Measurements from ENCODE around the gene C11orf68. TPM values are rescaled to one million over a fixed set of nuclear protein-coding genes. Genes with fewer than 3 reads are reported as not detected.

Gene C11orf68
- total RNA-seq, 6 experiments from 2014 or later = 79.0 to 94.6 (median 85.0) TPM

GRCh38 chr11:65891219-65892136 lies 27.4 kb downstream of the C11orf68 start:
- Mint-ChIP-seq H3K4me1 (ENCODE audit: low read depth) (peaks cover 76% of the 10 kb centered on the region), H3K4me3 (peak overlapping the region; percentile 97), H3K9me3 (peaks cover 23% of the 10 kb centered on the region), H3K27ac (peak overlapping the region; percentile 99), H3K36me3 (ENCODE audit: low read depth) (peaks cover 47% of the 10 kb centered on the region), H3K27me3 (ENCODE audit: insufficient read depth) (peaks cover 94% of the 10 kb centered on the region)
- DNase-seq = peak; percentile 42
- TF ChIP-seq CTCF (IDR thresholded peaks at IDR 0.05) = peak; percentile 67

- Mint-ChIP-seq H3K4me1 (ENCODE audit: low read depth) (peaks cover 70% of the 10 kb centered on the region), H3K9me3 (peaks cover 23% of the 10 kb centered on the region), H3K4me3 (peak within 1 kb of the TSS; percentile 97), H3K36me3 (ENCODE audit: low read depth) (peaks cover 41% of the 10 kb centered on the region), H3K27ac (peak within 1 kb of the TSS; percentile 99), H3K27me3 (ENCODE audit: insufficient read depth) (peaks cover 85% of the 10 kb centered on the region)
- peak; percentile 95 for DNase-seq
- no peak; the same call in 1 of the 2 replicates for TF ChIP-seq CTCF (IDR thresholded peaks at IDR 0.05)
Observed at GRCh38 chr11:65890324-65891218, 28.3 kb downstream of the C11orf68 start, which contains the start of gene CCDC85B. CCDC85B (plus strand) TSS chr11:65890673; CDS start chr11:65890784, 111 bp downstream.

GRCh38 chr11:65888163-65888814 lies 30.6 kb downstream of the C11orf68 start, which contains the start of gene FIBP:
FIBP (minus strand) TSS chr11:65888471; CDS start chr11:65888418, 53 bp downstream.
- H3K4me3 Mint-ChIP-seq = peak within 1 kb of the TSS; percentile 97
- peaks cover 65% of the 10 kb centered on the region for H3K27me3 Mint-ChIP-seq (ENCODE audit: insufficient read depth)
- peak within 1 kb of the TSS; percentile 95 for H3K27ac Mint-ChIP-seq
- peaks cover 32% of the 10 kb centered on the region for H3K36me3 Mint-ChIP-seq (ENCODE audit: low read depth)
- peak; percentile 95 for DNase-seq
- peaks cover 17% of the 10 kb centered on the region for H3K9me3 Mint-ChIP-seq
- H3K4me1 Mint-ChIP-seq (ENCODE audit: low read depth) = peaks cover 61% of the 10 kb centered on the region
- TF ChIP-seq CTCF (IDR thresholded peaks at IDR 0.05) = peak; percentile 89

GRCh38 chr11:65887723-65888162 lies 31.1 kb downstream of the C11orf68 start:
- Mint-ChIP-seq H3K9me3 (peaks cover 17% of the 10 kb centered on the region), H3K36me3 (ENCODE audit: low read depth) (peaks cover 29% of the 10 kb centered on the region), H3K27me3 (ENCODE audit: insufficient read depth) (peaks cover 60% of the 10 kb centered on the region), H3K4me3 (peak overlapping the region; percentile 97), H3K4me1 (ENCODE audit: low read depth) (peaks cover 55% of the 10 kb centered on the region), H3K27ac (peak overlapping the region; percentile 95)
- no peak for TF ChIP-seq CTCF (IDR thresholded peaks at IDR 0.05)
- peak; percentile 74 for DNase-seq
